Stimulated activated CD4-positive, alpha-beta T cell treated with anti-CD3 and anti-CD28 coated beads, Interleukin-1b, Interleukin-23, amount 100 ng/mL, for 24 hours (primary cell): Measurements from ENCODE around the gene SFT2D2.

Experiments
- DNase-seq, 4 experiments: peaks; one replicate each; pipeline ENCODE4 v3.0.0-alpha.2; 2020; ENCODE audit warnings: low read depth in 4 of 4, low spot score in 1 of 4

Gene SFT2D2

DNA sequence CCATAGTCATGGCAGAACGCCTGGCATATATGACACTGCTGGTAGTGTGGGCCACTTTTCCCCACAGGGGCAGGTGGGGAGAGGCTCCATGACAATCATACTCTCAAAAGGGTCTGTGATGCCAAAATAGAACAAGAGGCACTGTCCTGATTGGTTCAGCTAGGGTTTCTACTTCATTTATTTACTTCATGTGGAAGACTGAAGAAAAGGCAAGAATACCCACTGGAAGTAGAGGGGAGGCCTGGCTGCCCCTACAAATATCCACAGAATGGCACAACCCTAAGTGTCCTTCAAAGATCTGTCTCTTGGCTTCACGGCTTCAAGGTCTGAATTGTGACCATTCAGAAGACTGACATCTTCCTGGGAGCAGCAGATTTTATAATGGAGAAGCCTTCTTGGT lies 4.5 kb upstream of the SFT2D2 start:
- DNase-seq: no peak

DNA sequence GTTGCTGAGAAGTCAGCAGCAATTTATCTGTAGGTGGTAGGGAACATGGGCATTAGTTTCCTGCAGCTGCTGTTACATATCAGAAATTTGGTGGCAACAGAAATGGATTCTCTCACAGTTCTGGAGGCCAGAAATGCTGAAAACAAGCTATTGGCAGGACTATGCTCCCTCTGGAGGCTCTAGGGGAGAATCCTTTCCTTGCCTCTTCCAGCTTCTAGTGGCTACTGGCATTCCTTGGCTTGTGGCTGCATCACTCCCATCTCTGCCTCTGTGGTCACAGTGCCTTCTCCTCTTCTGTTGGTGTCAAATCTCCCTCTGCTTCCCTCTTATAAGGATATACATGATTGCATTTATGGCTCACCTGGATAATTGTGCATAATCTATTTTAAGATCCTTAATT lies 2.5 kb upstream of the SFT2D2 start:
- no peak for DNase-seq

DNA sequence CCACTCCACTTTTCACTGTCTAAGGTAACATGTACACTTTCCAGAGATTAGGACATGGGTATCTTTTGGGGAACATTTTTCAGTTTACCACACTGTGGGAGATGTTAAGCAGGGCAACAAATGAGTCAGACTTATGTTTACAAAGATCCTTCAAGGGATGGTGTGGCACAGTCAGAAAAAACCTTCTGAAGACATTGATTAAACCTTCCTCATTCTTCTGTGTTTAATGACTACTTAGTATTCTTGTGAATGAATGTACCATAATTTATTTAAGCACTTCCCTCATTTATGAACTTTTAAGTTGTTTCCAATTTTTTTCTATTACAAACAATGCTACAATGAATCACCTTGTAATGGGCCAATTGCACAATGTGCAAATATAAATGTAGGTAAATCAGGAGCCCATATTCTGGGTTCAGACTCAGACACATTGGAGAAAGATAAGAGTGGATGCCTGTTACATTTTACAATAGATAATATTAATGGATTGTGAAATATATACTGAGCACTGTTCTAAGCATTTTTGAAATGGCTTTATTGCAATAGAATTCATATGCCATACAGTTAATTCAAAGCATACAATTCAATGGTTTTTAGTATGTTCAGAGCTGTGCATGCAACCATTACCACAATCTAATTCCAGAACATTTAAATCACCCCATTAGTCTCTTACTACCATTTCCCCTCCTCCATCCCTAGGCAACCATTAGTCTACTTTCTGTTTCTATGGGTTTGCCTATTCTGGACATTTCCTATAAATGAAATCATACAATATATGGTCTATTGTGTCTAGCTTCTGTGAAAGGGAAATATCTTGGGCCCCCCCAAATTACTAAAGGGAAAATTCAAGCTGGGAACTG lies 1.9 kb upstream of the SFT2D2 start:
- DNase-seq: no peak

DNA sequence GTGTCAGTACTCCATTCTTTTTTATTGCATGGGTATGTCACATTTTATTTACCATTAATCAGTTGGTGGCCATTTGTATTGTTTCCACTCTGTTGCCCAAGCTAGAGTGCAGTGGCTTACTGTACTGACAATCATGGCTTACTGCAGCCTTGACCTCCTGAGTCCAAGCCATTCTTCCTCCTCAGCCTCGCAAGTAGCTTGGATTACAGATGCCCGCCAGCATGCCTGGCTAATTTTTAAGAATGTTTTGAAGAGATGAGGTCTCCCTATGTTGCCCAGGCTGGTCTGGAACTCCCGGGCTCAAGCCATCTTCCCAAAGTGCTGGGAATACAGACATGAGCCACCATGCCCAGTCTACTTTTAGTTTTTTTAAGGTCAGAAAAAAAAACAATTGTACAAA lies 813 bp upstream of the SFT2D2 start:
- DNase-seq: no peak

DNA sequence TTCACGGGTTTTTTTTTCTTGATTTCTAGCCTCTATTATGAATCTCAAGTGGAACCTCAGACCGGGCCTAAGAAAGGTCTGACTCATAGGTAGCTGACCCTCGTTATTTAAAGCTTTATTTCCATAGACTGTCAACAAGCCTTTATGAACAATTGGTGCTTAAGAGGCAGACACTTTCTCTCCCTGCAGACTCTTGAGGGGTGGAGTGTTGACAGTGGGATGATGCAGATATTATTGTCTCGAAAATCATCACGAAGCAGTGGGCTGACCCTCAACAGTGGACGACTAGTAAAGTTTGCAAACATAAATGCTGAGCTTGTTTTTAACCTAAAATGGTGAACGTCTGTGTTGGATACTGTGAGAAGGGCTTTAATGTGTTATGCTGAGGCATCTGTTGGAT lies 1.8 kb downstream of the SFT2D2 start:
- no peak for DNase-seq

DNA sequence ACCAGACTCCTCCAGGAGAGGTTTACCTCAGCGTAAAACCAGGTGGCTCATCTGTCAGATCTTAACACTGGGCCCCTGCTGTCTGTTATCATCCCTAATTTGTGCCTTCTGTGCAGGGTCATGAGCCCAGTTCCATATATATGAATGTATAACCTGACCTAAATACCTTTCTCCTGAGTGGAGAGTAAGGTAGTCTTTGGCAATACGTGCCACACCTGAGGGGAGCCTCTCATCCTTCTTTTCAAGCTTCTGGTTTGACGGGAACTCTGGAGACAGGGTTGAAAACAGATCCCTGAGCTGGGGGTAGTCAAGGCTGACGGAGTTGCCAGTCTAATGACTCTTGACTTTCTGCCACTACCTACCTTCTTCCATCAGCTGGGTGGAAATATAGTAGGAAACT lies 4.1 kb downstream of the SFT2D2 start:
- no peak for DNase-seq

DNA sequence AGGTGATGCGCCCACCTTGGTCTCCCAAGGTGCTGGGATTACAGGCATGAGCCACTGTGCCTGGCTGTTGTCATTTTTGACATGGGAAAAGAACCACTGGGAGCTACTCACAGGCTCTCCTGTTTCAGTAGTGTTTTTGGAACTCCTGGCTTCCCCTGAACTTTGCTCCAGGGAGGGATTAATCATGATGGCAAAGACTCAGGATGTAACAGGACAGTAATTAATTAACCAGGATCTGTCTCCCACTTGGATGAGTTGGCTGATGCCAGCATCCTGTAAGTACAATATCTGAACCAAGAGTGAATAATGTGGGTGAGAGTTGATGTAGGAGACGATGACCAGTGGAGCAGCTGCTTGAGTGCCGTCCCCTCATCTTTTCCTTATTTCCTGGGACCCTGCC lies 4.9 kb downstream of the SFT2D2 start:
- no peak for DNase-seq

DNA sequence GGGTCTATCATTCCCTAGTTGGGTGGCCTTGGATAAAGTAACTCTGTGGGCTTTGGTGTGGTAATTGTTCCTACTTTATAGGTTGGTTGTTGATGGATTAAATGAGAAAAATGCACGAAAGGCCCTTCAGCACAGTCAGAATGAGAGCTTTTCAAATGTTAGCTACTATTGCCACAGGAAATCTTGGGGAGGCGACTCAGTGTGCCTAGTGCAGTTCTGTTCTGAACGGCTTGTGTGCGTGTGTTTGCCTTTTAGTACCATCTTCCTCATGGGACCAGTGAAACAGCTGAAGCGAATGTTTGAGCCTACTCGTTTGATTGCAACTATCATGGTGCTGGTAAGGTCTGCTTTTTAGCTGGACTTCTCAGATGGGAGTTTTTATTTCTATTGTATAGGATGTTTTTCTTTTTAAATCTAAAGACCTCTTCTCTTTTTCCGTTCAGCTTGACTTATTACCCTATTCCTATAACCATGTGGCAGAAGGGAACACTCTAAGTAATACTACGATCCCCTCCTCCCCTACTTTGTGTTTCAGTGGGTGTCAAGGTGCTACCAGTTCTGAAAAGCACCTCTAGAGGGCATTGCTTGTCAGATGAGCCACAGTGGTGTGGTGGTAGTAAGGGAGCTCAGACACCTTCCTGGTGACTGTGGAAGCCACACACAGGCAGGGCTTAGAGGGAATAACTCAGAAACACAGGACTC lies 9.2 kb downstream of the SFT2D2 start:
- no peak for DNase-seq

DNA sequence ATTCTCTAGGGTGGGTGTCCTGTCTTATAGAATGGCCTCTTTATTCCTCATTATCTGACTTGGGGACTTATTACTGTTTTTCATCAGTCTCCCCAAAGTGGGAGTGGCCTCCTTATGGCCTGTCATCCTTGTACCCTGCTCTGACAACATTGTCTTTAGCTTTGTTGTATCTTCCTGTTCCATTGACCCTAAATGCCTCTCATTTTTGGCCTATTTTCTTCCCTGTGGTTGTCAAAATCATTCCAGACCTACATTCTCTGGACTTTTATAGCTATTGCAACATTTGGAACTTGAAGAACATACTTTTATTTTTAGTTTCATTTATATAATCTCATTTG lies 9.7 kb downstream of the SFT2D2 start:
- no peak for DNase-seq

DNA sequence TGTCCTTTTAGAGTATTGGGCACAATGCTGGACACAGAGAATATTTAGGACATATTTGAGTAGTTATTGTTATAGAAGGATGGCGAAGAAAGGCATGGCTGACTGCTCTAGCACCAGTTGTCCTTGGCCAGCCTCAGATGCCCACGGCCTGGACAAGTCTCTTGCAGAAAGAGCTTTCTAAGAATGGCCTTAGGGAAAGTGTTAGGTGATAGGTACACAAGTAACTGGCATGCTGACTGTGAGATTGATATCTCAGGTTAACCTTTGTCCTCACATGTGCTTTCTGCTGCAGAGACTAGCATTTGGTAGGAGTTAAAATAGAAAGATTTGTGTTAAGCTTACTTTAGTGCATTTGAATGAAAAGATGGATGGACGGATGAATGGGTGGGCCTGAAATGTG lies 10.1 kb downstream of the SFT2D2 start:
- no peak for DNase-seq

DNA sequence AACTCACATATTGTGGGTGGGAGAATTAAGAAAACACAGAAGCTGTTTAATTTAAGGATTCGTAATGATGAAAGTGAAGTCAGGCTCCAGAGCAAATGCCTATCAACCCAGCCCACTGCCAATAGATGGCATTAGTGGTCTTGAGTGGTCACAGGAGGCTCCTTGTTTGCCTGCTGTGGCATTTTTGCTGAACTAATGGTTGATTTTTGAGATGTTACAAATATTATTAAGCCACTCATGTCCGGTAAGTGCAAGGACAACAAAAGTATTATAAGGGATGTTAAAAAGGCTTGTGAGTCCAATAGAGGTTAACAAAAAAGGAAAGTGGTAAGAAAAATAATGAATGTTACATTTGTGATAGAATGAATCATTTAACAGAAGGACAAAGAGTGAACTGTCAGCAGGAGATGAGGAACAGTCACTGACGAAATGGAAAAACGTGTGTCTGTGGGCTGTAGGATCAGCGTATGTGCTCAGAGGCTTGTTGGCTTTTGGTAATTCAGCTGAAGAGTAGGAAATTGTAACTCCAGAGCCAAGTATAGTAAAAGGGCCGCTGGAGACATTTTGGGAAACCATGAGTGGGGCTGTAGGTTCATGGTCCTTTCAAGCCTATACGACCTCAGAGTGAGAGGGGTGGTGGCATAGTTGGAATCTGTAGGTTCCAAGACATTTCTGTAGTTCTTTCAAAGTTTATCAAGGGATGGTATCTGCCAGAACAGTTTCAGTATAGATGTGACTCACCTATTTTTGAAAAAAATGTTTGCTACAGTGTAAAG lies 11.2 kb downstream of the SFT2D2 start:
- DNase-seq: peak in 1 of 4 experiments; percentile 27

DNA sequence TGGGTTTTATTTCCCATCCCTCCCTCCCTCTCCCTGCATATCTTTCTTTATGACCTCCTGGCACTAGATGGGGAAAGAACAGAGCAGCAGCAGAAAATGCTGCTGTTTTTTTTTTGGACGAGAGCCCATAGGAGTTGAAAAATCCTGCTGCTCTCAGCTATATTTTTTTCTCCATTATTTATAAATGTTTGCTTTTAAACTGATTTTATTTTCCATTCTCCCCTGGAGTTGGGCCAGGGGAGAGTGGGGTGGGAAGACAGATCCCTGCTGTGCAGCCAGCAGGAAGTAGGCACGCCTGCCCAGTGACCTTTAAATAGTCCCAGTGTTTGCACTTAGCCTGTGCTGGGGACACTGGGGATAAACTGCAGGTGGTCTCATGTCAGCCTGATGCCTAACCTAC lies 17.4 kb downstream of the SFT2D2 start:
- DNase-seq: no peak

DNA sequence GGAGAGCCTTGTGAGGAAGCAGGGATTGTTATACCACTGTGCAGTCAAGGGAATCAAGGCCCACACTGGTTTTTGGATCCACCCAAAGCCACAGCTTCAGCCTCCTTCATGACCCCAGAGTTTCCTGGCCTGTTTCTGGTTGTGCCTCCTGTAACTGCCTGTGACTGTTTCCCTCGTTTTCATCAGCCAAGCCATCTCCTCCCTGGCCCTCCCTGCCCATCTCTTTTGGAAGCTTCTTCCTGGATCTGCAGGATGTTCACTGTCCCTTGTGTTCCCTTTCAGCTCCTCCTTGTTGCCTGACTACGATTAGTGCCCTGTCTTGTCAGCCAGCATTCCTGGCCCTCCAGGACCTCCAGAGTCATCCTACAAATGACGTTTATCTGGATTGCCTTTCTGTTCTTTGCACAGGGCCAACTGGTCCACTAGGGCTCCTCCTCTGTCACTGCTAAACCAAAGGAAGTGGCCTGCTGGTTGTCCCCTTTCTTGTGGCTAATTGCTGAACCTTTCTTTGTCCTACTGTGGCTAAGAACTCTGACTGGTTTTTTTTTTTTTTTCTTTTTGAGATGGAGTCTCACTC lies 17.9 kb downstream of the SFT2D2 start:
- DNase-seq: no peak

DNA sequence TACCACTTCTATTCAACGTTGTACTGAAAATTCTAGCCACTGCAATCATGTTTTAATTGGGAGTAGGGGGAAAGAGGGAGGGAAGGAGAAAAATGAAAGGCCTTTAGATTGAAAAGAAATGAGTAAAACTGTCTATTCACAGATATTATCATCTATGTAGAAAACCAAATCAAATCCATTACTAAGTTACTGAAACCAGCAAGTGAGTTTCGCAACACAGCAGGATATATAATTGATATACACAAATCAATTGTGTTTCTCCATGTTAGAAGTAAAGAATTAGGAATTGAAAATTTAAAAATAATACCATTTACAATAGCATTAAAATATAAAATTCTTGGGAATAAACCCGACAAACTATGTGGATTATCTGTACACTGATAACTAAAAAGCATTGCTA lies 19.2 kb downstream of the SFT2D2 start:
- DNase-seq: no peak

DNA sequence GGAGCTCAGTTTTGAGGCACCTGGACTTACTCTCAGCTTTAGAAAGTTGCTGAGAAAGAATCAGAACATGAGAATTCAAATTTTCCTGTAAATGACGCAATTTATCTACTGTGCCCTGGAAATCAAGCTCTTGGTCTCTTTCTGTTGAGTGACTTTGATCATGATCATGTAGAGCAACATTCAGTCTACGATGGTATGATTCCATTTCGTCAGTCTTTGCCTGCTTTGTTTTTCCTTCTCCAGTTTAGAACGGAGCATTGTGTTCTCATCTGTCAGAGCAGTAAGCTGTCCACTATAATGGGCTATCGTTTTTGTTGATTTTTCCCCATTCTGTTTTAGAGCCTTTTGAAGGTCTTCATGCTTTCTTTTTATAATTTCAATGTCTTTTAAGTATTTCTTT lies 20.7 kb downstream of the SFT2D2 start:
- no peak for DNase-seq

DNA sequence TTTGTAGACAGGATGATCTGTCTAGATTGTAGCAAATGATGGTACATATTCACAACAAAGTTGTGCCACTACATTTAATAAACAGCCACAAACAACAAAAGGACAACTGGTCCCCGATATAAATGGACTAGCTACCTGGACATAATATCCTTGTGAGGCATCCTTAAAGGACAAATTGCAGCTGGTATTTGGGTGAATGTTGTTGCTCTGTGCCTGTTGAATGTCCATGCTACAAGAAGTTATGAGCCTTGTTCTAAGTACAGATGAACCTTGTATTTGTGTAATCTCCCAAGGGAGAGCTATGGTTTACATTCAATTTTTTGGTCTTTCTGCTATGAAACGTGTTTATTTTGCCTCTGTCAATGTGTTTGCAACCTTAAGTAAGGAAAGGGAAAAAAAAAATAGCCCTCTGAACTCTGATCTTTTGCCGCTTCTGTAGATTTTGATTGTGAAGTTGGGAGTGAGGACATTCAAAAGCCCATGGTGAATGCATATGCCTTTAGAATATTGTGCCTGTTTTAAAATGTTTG lies 26.5 kb downstream of the SFT2D2 start:
- DNase-seq: no peak

DNA sequence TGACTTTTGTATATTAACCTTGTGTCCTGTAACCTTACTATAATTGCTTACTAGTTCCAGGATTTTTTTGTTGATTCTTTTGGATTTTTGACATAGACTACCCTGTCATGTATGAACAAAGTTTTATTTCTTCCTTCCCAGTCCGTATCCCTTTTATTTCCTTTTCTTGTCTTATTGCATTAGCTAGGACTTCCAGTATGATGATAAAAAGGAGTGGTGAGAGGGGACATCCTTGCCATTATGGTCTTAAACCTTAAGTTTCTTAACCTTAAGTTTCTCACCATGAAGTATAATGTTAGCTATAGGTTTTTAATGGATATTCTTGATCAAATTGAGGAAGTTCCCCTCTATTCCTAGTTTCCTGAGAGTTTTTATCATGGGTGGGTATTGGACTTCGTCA lies 30.4 kb downstream of the SFT2D2 start:
- DNase-seq: no peak

DNA sequence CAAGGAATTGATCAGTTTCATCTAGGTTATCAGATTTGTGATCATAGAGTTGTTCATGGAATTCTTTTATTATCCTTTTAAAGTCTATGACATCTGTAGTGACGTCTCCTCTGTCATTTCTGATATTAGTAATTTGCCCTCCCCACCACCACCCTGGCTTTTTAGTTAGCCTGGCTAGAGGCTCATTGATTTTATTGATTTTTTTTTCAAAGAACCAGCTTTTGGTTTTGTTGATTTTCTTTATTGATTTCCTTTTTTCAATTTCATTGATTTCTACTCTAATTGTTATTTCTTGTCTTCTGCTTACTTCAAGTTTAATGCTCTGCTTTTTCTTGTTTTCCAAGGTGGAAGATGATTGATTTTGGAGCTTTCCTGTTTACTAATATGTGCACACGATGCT lies 31.6 kb downstream of the SFT2D2 start:
- no peak for DNase-seq

DNA sequence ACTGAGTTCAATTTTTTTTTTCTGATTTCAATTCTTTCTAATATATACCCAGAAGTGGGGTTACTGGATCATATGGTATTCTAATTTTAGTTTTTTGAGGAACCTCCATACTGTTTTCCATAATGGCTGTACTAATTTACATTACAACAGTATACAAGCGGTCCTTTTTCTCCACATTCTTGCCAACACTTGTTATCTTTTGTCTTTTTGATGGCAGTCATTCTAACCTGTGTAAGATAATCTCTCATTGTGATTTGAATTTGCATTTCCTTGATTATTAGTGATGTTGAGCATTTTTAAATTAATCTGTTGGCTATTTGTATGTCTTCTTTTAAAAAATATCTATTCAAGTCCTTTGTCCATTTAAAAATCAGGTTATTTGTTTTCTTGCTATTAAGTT lies 33.8 kb downstream of the SFT2D2 start:
- DNase-seq: no peak

DNA sequence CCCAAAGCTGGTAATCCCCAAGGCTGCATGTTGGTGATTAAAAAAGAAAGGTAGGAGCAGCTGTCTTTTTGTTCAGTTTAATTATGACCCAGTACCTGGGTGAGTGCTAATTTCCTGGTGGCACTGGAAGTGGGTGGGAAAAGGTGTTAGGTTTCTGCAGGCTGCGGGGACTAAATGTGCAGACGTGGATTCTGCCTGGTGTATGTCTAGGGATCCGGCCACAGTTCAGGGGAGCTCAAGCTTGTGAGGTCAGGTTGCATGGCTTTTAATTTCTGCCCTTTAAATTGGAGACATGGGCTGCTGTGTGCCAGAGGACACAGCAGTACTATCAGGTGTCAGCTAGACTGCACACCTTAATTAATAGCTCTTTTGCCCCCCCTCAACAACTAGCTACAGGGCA lies 34.6 kb downstream of the SFT2D2 start:
- DNase-seq: no peak

DNA sequence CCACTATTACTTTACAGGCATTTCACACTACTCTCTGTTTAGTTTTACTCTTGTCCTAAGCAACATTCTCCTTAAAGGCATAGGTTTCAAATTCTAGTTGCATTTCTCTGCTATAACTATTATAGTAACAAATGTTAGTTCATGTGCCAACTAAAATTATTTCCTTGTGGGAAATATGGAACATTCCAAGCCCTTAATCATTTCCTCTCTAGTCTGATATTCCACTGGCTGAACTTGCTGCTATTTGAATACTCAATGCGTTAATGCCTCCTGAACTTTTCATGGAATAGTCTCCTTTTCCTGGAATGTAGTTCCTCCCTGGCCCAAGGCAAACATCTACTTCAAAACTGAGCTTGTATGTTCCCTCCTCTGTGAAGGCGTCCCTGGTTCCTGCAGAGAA lies 35.6 kb downstream of the SFT2D2 start:
- DNase-seq: no peak

DNA sequence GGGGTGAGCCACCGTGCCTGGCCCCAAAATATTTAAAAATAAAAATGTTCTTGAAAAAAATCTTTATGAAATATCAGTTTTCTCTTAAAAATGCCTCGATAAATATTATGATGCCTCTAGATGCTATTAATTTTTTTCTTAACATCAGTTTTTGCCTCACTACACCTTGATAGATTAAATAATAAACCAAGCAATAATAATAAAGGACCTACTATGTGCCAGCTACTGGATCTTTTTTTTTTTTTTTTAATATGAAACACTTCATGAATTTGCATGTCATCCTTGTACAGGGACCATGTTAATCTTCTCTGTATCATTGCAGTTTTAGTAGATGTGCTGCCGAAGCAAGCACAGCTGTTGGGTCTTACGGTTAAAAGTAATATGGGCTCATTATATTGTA lies 37.3 kb downstream of the SFT2D2 start:
- no peak for DNase-seq
